ENCODE results near the gene IKBKG. TPM values are rescaled to one million over a fixed set of nuclear protein-coding genes. Genes with fewer than 3 reads are reported as not detected.

Gene IKBKG
- total and polyA plus RNA-seq, 2 of the 4 experiments (the other 2 are of a cell fraction), result 16.5 to 38.2 TPM

DNA sequence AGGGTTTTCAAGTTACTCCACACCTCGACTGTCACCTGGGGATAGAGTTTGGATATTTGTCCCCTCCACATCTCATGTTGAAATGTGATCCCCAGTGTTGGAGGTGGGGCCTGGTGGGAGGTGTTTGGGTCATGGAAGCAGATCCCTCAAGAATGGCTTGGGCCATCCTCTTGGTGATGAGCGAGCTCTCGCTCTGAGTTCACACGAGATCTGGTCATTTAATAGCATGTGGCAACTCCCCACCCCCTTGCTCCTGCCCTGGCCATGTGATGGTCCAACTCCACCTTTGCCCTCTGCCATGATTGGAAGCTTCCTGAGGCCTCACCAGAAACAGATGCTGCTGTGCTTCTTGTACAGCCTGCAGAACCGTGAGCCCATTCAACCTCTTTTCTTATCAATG is 45.8 kb downstream of the IKBKG start:
- H3K4me3 ChIP-seq (ENCODE audit: insufficient read depth, low read depth, low read length), result no peak overlapping the region
- in situ Hi-C loops (cut with MboI; ENCODE audit: low sequenced_read_pairs), result loop anchor here (25.0 kb wide), 1 partner anchor 144 kb away; no protein-coding TSS in a partner anchor
- H3K18ac ChIP-seq (ENCODE audit: low read depth, low read length), result no peak overlapping the region
- H3K9me3 ChIP-seq (ENCODE audit: control insufficient read depth, insufficient read depth, low read length), result peaks cover 8% of the 10 kb centered on the region; the same call in 1 of the 2 replicates
- intact Hi-C loops (cut with micrococcal nuclease), result no loop called here
- POLR2A ChIA-PET (ENCODE audit: unreplicated experiment), result no interaction called here
- no peaks in the 10 kb centered on the region for H3K79me1 ChIP-seq (ENCODE audit: low read depth in 1 of 2, low read length in 2 of 2)
- no peaks in the 10 kb centered on the region for H4K20me1 ChIP-seq (ENCODE audit: insufficient read depth, low read length)
- no peak for DNase-seq
- H3K4ac ChIP-seq (ENCODE audit: low read depth, low read length), result no peak overlapping the region
- no peak overlapping the region for H3K27ac ChIP-seq (ENCODE audit: insufficient read depth, low read length)
- H3K9ac ChIP-seq (ENCODE audit: low read depth, low read length), result no peak overlapping the region
- no peak overlapping the region for H3K4me2 ChIP-seq (ENCODE audit: low read depth, low read length)
- no peak overlapping the region for H2BK15ac ChIP-seq (ENCODE audit: low read depth, low read length)
- H3K56ac ChIP-seq (ENCODE audit: extremely low read depth, insufficient read depth, low read length), result no peak overlapping the region
- TF ChIP-seq, protein P1, sequence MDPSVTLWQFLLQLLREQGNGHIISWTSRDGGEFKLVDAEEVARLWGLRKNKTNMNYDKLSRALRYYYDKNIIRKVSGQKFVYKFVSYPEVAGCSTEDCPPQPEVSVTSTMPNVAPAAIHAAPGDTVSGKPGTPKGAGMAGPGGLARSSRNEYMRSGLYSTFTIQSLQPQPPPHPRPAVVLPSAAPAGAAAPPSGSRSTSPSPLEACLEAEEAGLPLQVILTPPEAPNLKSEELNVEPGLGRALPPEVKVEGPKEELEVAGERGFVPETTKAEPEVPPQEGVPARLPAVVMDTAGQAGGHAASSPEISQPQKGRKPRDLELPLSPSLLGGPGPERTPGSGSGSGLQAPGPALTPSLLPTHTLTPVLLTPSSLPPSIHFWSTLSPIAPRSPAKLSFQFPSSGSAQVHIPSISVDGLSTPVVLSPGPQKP (IDR thresholded peaks at IDR 0.05; ENCODE audit: borderline replicate concordance, low read depth, low read length), result no peak
- TF ChIP-seq CEBPB (IDR thresholded peaks at IDR 0.05; ENCODE audit: low read depth, low read length), result no peak
- TF ChIP-seq MAZ (IDR thresholded peaks at IDR 0.05; ENCODE audit: borderline replicate concordance, low read depth, low read length), result no peak
- TF ChIP-seq POLR2A (IDR thresholded peaks at IDR 0.05; ENCODE audit: low read depth, low read length), result no peak
- TF ChIP-seq SMC3 (IDR thresholded peaks at IDR 0.05; ENCODE audit: low read depth, low read length), result no peak
- TF ChIP-seq MAFK (IDR thresholded peaks at IDR 0.05; ENCODE audit: low read depth, low read length), result no peak
- TF ChIP-seq, protein P2, sequence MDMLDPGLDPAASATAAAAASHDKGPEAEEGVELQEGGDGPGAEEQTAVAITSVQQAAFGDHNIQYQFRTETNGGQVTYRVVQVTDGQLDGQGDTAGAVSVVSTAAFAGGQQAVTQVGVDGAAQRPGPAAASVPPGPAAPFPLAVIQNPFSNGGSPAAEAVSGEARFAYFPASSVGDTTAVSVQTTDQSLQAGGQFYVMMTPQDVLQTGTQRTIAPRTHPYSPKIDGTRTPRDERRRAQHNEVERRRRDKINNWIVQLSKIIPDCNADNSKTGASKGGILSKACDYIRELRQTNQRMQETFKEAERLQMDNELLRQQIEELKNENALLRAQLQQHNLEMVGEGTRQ (IDR thresholded peaks at IDR 0.05; ENCODE audit: low read depth, low read length), result no peak
- no peak for TF ChIP-seq CHD1 (IDR thresholded peaks at IDR 0.05; ENCODE audit: low read depth, low read length)
- TF ChIP-seq FOS (IDR thresholded peaks at IDR 0.05; ENCODE audit: low read depth, low read length), result no peak
- TF ChIP-seq NFE2L2 (IDR thresholded peaks at IDR 0.05; ENCODE audit: low read depth, low read length), result no peak
- TF ChIP-seq RAD21 (IDR thresholded peaks at IDR 0.05; ENCODE audit: low read length), result no peak
- BruUV-seq (replicated peaks), result no TSS peak
- H2AFZ ChIP-seq (replicated peaks; ENCODE audit: low read length, poor library complexity), result no peak overlapping the region
- H3K27me3 ChIP-seq (ENCODE audit: control insufficient read depth, insufficient read depth, low read length), result peaks cover 20% of the 10 kb centered on the region
- H4K91ac ChIP-seq (ENCODE audit: insufficient read depth, low read depth, low read length), result no peak overlapping the region
- WGBS, 2 experiments (ENCODE audit: extremely low coverage in 2 of 2, insufficient read length in 1 of 2), result 84% methylated on average over 3 of the region's 5 CpGs; no CpG with 5 or more reads in 1 of the 2 experiments
- no peaks in the 10 kb centered on the region for H3K36me3 ChIP-seq (ENCODE audit: control insufficient read depth, insufficient read depth, low read length)
- no peak overlapping the region for H4K8ac ChIP-seq (ENCODE audit: low read depth in 2 of 2, low read length in 2 of 2)
- H3K4me1 ChIP-seq (ENCODE audit: control insufficient read depth, insufficient read depth, low read length), result no peaks in the 10 kb centered on the region; the same call in 1 of the 2 replicates
- no peak overlapping the region for H2BK5ac ChIP-seq (ENCODE audit: low read depth, low read length, poor library complexity, severe bottlenecking)
- no peak overlapping the region for H4K5ac ChIP-seq (ENCODE audit: low read depth, low read length)
- ATAC-seq (ENCODE audit: low read depth), result no peak
- no peak overlapping the region for H3K23ac ChIP-seq (ENCODE audit: low read depth, low read length)
- no peak overlapping the region for H2BK120ac ChIP-seq (ENCODE audit: low read depth, low read length)
- H3K9me1 ChIP-seq (ENCODE audit: insufficient read depth, low read length), result no peaks in the 10 kb centered on the region
- H2BK20ac ChIP-seq (ENCODE audit: low read depth, low read length), result no peak overlapping the region
- H2AK5ac ChIP-seq (ENCODE audit: low read depth, low read length), result no peak overlapping the region
- dilution Hi-C loops (cut with HindIII; ENCODE audit: low sequenced_read_pairs, unreplicated experiment), result no loop called here
- CTCF ChIA-PET, result no interaction called here
- H2AK9ac ChIP-seq (replicated peaks; ENCODE audit: low read depth, low read length, poor library complexity), result no peak overlapping the region
- H3K14ac ChIP-seq (replicated peaks; ENCODE audit: low read depth, low read length), result no peak overlapping the region
